Adrenal gland (tissue), 12 donors: Measurements from ENCODE around the gene ENC1. TPM values are rescaled to one million over a fixed set of nuclear protein-coding genes. Genes with fewer than 3 reads are reported as not detected.

Experiments used
- DNase-seq, 7 donors: peaks; one replicate each; pipeline ENCODE4 v3.0.0-alpha.2; 2019 to 2020
- H3K27ac ChIP-seq, 5 donors: fragments of 200-600 bp; sonication (generic) in 4 of 5; 1 replicate in 3 of 5; 2 replicates in 2 of 5; pipeline versions ENCODE4 v1.5.1 to v1.8.0; 2016 to 2020; ENCODE audit warnings: mild to moderate bottlenecking in 1 of 5
- H3K27me3 ChIP-seq: fragments of 200-600 bp; 2 replicates; pipeline ENCODE4 v1.8.0; 2021
- H3K36me3 ChIP-seq, 2 donors: fragments of 200-600 bp; replicated peaks in 1 of 2; 1 replicate in 1 of 2; 2 replicates in 1 of 2; pipeline versions ENCODE4 v1.5.1 to v1.8.0; 2018 to 2022
- H3K4me1 ChIP-seq, 2 donors: fragments of 200-600 bp; replicated peaks in 1 of 2; 1 replicate in 1 of 2; 2 replicates in 1 of 2; pipeline versions ENCODE4 v1.5.1 to v1.8.0; 2018 to 2021
- H3K4me3 ChIP-seq, 4 donors: fragments of 200-600 bp; sonication (generic) in 3 of 4; one replicate each; pipeline ENCODE4 v1.5.1; 2016 to 2018
- H3K9me3 ChIP-seq, 3 donors: fragments of 200-600 bp; sonication (generic) in 1 of 3; replicated peaks in 1 of 3; 1 replicate in 2 of 3; 2 replicates in 1 of 3; pipeline versions ENCODE4 v1.5.1 to v1.8.0; 2016 to 2021
- POLR2A ChIP-seq, 2 donors: fragments of 450-650 bp; IDR thresholded peaks; one replicate each; pipeline ENCODE4 v1.6.1; 2017; ENCODE audit warnings: antibody characterized with exemption in 2 of 2, mild to moderate bottlenecking in 2 of 2, moderate library complexity in 1 of 2
- WGBS, 4 donors: extraction: QIAGEN DNeasy Blood & Tissue Kit in 2 of 4; methylation state at CpG; one replicate each; pipeline versions ENCODE4 v1.1.5 to v1.1.7; 2013 to 2017; 5-methylcytosine and 5-hydroxymethylcytosine counted together
- intact Hi-C, 2 donors: fragments of 100-400 bp; cut with DNase I; formaldehyde crosslinking; loops; one replicate each; pipeline versions ENCODE4 v1.14.1 to v1.15.0; 2022 to 2023
- polyA plus RNA-seq, 3 donors: library from polyadenylated mRNA; stranded (reverse); fragments of 200-250 nt in 2 of 3; fragments of 350-450 nt in 1 of 3; fragmentation: Illumina TruSeq in 1 of 3; extraction: RNeasy Lipid Tissue Mini Kit (QIAGEN cat#74804) in 1 of 3; gene quantifications; one replicate each; pipeline ENCODE4 v1.2.3, GENCODE V29; 2013 to 2014
- total RNA-seq, 9 donors: library from RNA; depleted of rRNA in 4 of 9; stranded (reverse); fragments of >200 nt in 4 of 9; fragments of 120-200 nt in 1 of 9; fragmentation: NEBNext Ultra II Directional in 1 of 9; extraction: Animal tissue kit (Norgen Biotek cat#: 25700) in 1 of 9; gene quantifications; one replicate each; pipeline versions ENCODE4 v1.1.0 to v1.2.4, GENCODE V29; 2013 to 2023
- TF ChIP-seq, protein P1 (sequence below), 6 experiments: fragments of 450-650 bp in 4 of 6; fragments of 200-600 bp in 2 of 6; sonication (generic) in 1 of 6; IDR thresholded peaks; 1 replicate in 5 of 6; 2 replicates in 1 of 6; pipeline versions ENCODE4 v1.5.1 to v1.8.0; 2016 to 2021; ENCODE audit warnings: antibody characterized with exemption in 6 of 6, mild to moderate bottlenecking in 2 of 6, moderate library complexity in 1 of 6
- donor health status: healthy with polysubstance abuse.
- donor health status: Bipolar disorder and iron deficiency.
- donor health status: DM: yes; HTN: yes; CAD: no.
- donor health status: DM: no; HTN: no; CAD: no.
- donor health status: DM: no; HTN: no; CAD: no.
- donor health status: DM: yes; HTN: yes; CAD: no.

ENC1 gene
- total and polyA plus RNA-seq, 12 donors, result 2.1 to 48.7 (median 4.4) TPM

GRCh38 chr5:74667396-74667795, 26.9 kb upstream of the ENC1 start:
- Histone ChIP-seq H3K4me3 (no peak overlapping the region), H3K4me1 (no peaks in the 10 kb centered on the region), H3K27me3 (no peaks in the 10 kb centered on the region), H3K36me3 (no peaks in the 10 kb centered on the region), H3K27ac (no peak overlapping the region), H3K9me3 (no peaks in the 10 kb centered on the region)
- intact Hi-C loops, result no loop called here
- TF ChIP-seq POLR2A (IDR thresholded peaks at IDR 0.05), result no peak
- TF ChIP-seq, protein P1, sequence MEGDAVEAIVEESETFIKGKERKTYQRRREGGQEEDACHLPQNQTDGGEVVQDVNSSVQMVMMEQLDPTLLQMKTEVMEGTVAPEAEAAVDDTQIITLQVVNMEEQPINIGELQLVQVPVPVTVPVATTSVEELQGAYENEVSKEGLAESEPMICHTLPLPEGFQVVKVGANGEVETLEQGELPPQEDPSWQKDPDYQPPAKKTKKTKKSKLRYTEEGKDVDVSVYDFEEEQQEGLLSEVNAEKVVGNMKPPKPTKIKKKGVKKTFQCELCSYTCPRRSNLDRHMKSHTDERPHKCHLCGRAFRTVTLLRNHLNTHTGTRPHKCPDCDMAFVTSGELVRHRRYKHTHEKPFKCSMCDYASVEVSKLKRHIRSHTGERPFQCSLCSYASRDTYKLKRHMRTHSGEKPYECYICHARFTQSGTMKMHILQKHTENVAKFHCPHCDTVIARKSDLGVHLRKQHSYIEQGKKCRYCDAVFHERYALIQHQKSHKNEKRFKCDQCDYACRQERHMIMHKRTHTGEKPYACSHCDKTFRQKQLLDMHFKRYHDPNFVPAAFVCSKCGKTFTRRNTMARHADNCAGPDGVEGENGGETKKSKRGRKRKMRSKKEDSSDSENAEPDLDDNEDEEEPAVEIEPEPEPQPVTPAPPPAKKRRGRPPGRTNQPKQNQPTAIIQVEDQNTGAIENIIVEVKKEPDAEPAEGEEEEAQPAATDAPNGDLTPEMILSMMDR (IDR thresholded peaks at IDR 0.05), result no peak
- DNase-seq, result no peak
- WGBS, 4 donors, result 82 to 89% (median 86%) methylated on average over 4 of the region's 4 CpGs

GRCh38 chr5:74665816-74666215, 25.3 kb upstream of the ENC1 start:
- Histone ChIP-seq H3K36me3 (no peaks in the 10 kb centered on the region), H3K4me3 (no peak overlapping the region), H3K9me3 (no peaks in the 10 kb centered on the region), H3K27ac (no peak overlapping the region), H3K27me3 (no peaks in the 10 kb centered on the region), H3K4me1 (no peaks in the 10 kb centered on the region)
- 67 to 75% (median 71%) methylated on average over 1 of the region's 1 CpG for WGBS, 4 donors
- no peak for DNase-seq
- no peak for TF ChIP-seq POLR2A (IDR thresholded peaks at IDR 0.05)
- TF ChIP-seq, protein P1 (IDR thresholded peaks at IDR 0.05), result no peak
- intact Hi-C loops, result no loop called here

- intact Hi-C loops, result no loop called here
- WGBS, 4 donors, result 41 to 47% (median 43%) methylated on average over 2 of the region's 2 CpGs
- no peak for TF ChIP-seq POLR2A (IDR thresholded peaks at IDR 0.05)
- Histone ChIP-seq H3K27me3 (no peaks in the 10 kb centered on the region), H3K4me1 (no peaks in the 10 kb centered on the region), H3K36me3 (no peaks in the 10 kb centered on the region), H3K4me3 (no peak overlapping the region), H3K9me3 (no peaks in the 10 kb centered on the region), H3K27ac (no peak overlapping the region)
- no peak for DNase-seq
These were observed 24.7 kb upstream of the ENC1 start for GRCh38 chr5:74665273-74665672.

DNA sequence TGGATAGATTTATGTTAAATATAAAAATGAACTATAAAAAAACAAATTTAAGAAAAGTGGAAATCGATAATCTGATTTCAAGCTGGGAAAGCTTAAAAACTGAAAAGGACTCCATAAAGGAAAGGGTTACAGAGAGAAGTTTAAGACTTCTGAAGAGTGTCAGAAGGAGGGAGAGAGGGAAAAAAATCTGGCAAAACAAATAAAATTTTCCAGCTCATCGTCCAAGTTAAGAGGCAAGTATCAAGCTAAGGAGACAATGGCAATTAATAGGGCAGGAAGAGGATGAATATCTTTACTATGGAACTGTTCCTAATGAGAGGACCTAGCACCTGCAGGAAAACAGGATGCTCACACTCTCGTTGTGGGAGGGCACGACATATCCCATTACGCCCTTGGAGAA, 24.0 kb upstream of the ENC1 start:
- H3K4me1 ChIP-seq, result no peaks in the 10 kb centered on the region
- no peak overlapping the region for H3K4me3 ChIP-seq
- no peaks in the 10 kb centered on the region for H3K27me3 ChIP-seq
- intact Hi-C loops, result no loop called here
- no peaks in the 10 kb centered on the region for H3K9me3 ChIP-seq
- WGBS, 4 donors, result 63 to 76% (median 71%) methylated on average over 5 of the region's 5 CpGs
- no peaks in the 10 kb centered on the region for H3K36me3 ChIP-seq
- no peak overlapping the region for H3K27ac ChIP-seq
- no peak for DNase-seq
- TF ChIP-seq POLR2A (IDR thresholded peaks at IDR 0.05), result no peak
- TF ChIP-seq, protein P1 (IDR thresholded peaks at IDR 0.05), result no peak

DNA sequence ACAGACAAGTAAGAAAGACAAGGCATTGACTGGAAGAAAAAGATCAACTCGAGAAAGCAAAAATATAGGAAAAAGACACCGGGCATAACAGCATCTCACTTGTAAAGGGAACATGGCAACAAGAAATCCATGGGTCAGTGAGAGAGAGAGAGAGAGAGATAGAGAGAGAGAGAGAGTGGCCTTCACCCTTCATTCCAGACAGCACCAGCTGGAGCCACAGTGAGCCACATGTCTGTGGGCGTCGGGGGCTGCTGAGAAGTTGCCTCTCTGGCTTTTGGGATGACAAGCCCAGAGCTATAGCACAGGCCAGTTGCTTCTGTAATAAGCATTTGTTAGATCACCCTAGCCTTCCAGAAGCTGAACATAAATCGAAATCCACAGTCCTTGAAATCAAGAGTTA, 20.3 kb upstream of the ENC1 start:
- TF ChIP-seq, protein P1 (IDR thresholded peaks at IDR 0.05), result no peak
- TF ChIP-seq POLR2A (IDR thresholded peaks at IDR 0.05), result no peak
- Histone ChIP-seq H3K36me3 (no peaks in the 10 kb centered on the region), H3K27ac (no peak overlapping the region), H3K9me3 (no peaks in the 10 kb centered on the region), H3K4me3 (no peak overlapping the region), H3K4me1 (no peaks in the 10 kb centered on the region), H3K27me3 (no peaks in the 10 kb centered on the region)
- no peak for DNase-seq
- intact Hi-C loops, result no loop called here
- WGBS, 4 donors, result 72 to 76% (median 75%) methylated on average over 5 of the region's 5 CpGs
